Neural cell (in vitro differentiated cells): ENCODE measurements around the gene BTD. TPM values are rescaled to one million over a fixed set of nuclear protein-coding genes. Genes with fewer than 3 reads are reported as not detected.

Source experiments
- H2AFZ ChIP-seq: fragments of 200-600, 300-800 bp; sonication (generic), shearing (Covaris generic); 2 replicates; pipeline ENCODE4 v1.6.0; 2014; ENCODE audit warnings: low read depth, mild to moderate bottlenecking, antibody characterized with exemption, low read length, moderate library complexity
- H3F3A ChIP-seq: fragments of 200-600 bp; shearing (Covaris generic); 2 replicates; pipeline ENCODE4 v1.6.1; 2016; ENCODE audit warnings: mild to moderate bottlenecking, moderate library complexity, mixed read lengths, antibody characterized with exemption, low read length; ENCODE audit not compliant: insufficient read depth, poor library complexity, severe bottlenecking
- H3K27ac ChIP-seq: fragments of 200-600, 300-800 bp; sonication (generic), shearing (Covaris generic); 2 replicates; pipeline ENCODE4 v1.5.1; 2014; ENCODE audit warnings: mild to moderate bottlenecking, low read length, moderate library complexity
- H3K27me3 ChIP-seq: fragments of 300-800, 200-600 bp; sonication (generic), shearing (Covaris generic); 2 replicates; pipeline ENCODE4 v1.6.0; 2014; ENCODE audit warnings: mild to moderate bottlenecking, low read depth, low read length, moderate library complexity; ENCODE audit not compliant: insufficient read depth
- H3K36me3 ChIP-seq: fragments of 300-800, 200-600 bp; sonication (generic), shearing (Covaris generic); 2 replicates; pipeline ENCODE4 v1.5.1; 2014; ENCODE audit warnings: mild to moderate bottlenecking, antibody characterized with exemption, low read length, moderate library complexity; ENCODE audit not compliant: insufficient read depth
- H3K4me2 ChIP-seq: fragments of 300-800, 200-600 bp; sonication (generic), shearing (Covaris generic); 2 replicates; pipeline ENCODE4 v1.6.0; 2014; ENCODE audit warnings: mild to moderate bottlenecking, low read length
- H3K4me3 ChIP-seq: fragments of 300-800, 200-600 bp; sonication (generic), shearing (Covaris generic); 2 replicates; pipeline ENCODE4 v1.5.1; 2014; ENCODE audit warnings: mild to moderate bottlenecking, low read length, moderate library complexity
- H3K79me2 ChIP-seq: fragments of 200-600 bp; shearing (Covaris generic); replicated peaks from 2 replicates; pipeline ENCODE4 v1.6.0; 2014; ENCODE audit warnings: mild to moderate bottlenecking, low read length, moderate library complexity; ENCODE audit not compliant: insufficient read depth
- H3K9ac ChIP-seq: fragments of 300-800, 200-600 bp; sonication (generic), shearing (Covaris generic); 2 replicates; pipeline ENCODE4 v1.6.1; 2016; ENCODE audit warnings: mild to moderate bottlenecking, low read length, mixed read lengths
- H3K9me2 ChIP-seq: fragments of 200-600 bp; shearing (Covaris generic); 2 replicates; pipeline ENCODE4 v1.6.1; 2016; ENCODE audit warnings: mild to moderate bottlenecking, low read length, mixed read lengths; ENCODE audit not compliant: insufficient read depth
- H3K9me3 ChIP-seq: fragments of 200-600, 300-800 bp; sonication (generic), shearing (Covaris generic); 2 replicates; pipeline ENCODE4 v1.6.1; 2016; ENCODE audit warnings: mild to moderate bottlenecking, mixed run types, low read length, moderate library complexity, mixed read lengths
- H4K20me1 ChIP-seq: fragments of 200-600 bp; shearing (Covaris generic); 2 replicates; pipeline ENCODE4 v1.6.1; 2016; ENCODE audit warnings: mild to moderate bottlenecking, mixed run types; ENCODE audit not compliant: insufficient read depth
- EP300 ChIP-seq: fragments of 450-650 bp; conservative IDR thresholded peaks from 2 replicates; pipeline ENCODE4 v1.6.1; 2014; ENCODE audit warnings: antibody characterized with exemption, mild to moderate bottlenecking, moderate library complexity; ENCODE audit not compliant: poor library complexity, severe bottlenecking
- EZH2 ChIP-seq: fragments of 200-600, 300-800 bp; shearing (Covaris generic), sonication (generic); IDR thresholded peaks from 2 replicates; pipeline ENCODE4 v1.6.1; 2014; ENCODE audit warnings: antibody characterized with exemption, low read length, borderline replicate concordance, mild to moderate bottlenecking; ENCODE audit not compliant: insufficient read depth, poor library complexity, severe bottlenecking
- RAD21 ChIP-seq: fragments of 450-650 bp; conservative IDR thresholded peaks from 2 replicates; pipeline ENCODE4 v1.6.1; 2014; ENCODE audit warnings: antibody characterized with exemption, mild to moderate bottlenecking, moderate library complexity
- SMC3 ChIP-seq: fragments of 450-650 bp; conservative IDR thresholded peaks from 2 replicates; pipeline ENCODE4 v1.6.1; 2014; ENCODE audit warnings: antibody characterized with exemption, mild to moderate bottlenecking, moderate library complexity; ENCODE audit not compliant: poor library complexity
- TAF1 ChIP-seq: IDR thresholded peaks from 2 replicates; pipeline ENCODE4 v1.6.1; 2012; ENCODE audit warnings: low read depth
- polyA plus RNA-seq: library from polyadenylated mRNA; depleted of rRNA; stranded (reverse); fragments of >200 nt; gene quantifications from 2 replicates; pipeline ENCODE4 v1.2.3, GENCODE V29; 2014
- TF ChIP-seq, protein P1 (sequence below): IDR thresholded peaks from 2 replicates; pipeline ENCODE4 v1.6.1; 2012; ENCODE audit warnings: borderline replicate concordance
- TF ChIP-seq, protein P2 (sequence below): fragments of 450-650 bp; IDR thresholded peaks from 2 replicates; pipeline ENCODE4 v1.5.1; 2014; ENCODE audit warnings: antibody characterized with exemption, mild to moderate bottlenecking, moderate library complexity; ENCODE audit not compliant: poor library complexity, severe bottlenecking

The BTD gene
- polyA plus RNA-seq, 1 donor from 2014 or later = 4.6 TPM

DNA sequence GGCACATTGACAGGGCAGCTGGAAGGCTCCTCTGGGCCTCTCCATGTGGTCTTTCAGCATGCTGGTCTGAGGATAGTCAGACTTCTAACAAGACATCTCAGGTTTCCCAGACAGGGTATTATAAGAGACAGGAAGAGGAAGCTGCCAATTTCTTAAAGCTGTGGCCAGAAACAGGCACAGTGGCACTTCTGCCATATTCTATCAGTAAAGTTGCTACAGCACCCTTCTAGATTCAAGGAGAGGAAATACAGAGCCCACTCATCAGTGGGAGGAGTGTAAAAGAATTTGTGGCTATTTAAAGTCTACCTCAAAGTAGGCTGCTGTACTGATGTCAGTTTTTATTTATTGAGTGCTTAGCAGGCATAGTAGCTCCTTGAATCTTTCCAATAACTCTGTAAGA, 55.5 kb downstream of the BTD start:
- Histone ChIP-seq H3K27me3 (no peaks in the 10 kb centered on the region), H3F3A (no peaks in the 10 kb centered on the region), H3K9me3 (no peaks in the 10 kb centered on the region), H3K4me2 (no peak overlapping the region), H3K4me3 (no peak overlapping the region), H4K20me1 (no peaks in the 10 kb centered on the region), H3K36me3 (no peaks in the 10 kb centered on the region), H3K9me2 (no peaks in the 10 kb centered on the region), H3K79me2 (no peaks in the 10 kb centered on the region), H3K27ac (no peak overlapping the region), H2AFZ (no peak overlapping the region), H3K9ac (no peak overlapping the region)
- no peak for TF ChIP-seq EP300

DNA sequence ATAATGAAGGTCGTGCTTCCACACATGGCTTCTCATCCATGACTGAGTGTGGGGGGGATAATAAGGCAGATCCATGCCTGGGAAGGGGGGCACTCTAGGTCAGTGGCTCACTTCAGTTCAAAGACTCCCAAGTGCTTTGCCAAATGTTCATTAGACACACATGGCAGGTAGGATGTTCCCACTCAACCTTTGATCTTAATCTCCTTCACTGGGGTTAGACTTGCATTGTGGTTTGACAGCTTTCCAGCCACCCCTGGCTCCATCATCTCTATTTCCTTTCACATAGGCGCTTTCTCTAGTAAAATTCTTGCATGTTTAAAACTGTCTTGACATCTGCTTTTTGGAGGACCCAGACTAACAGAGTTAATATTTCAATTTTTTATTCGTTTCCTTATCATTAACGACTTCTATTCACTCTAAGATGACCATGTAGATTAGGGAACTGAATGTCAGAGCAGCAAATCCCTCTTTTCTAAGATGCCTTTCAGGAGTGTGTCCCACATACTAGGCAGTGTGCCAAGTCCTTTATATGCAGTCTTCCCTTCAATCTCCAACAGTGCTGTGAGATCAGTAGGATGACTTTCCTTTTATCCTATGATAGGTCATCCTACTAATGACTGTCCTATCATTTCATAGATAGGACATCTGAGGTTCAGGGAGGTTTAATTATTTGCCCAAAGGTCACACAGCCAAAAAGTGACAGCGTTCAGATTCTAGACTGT, 57.9 kb downstream of the BTD start:
- TF ChIP-seq EZH2 (no peak), SMC3 (no peak), RAD21 (no peak), TAF1 (no peak)
- TF ChIP-seq, protein P1, sequence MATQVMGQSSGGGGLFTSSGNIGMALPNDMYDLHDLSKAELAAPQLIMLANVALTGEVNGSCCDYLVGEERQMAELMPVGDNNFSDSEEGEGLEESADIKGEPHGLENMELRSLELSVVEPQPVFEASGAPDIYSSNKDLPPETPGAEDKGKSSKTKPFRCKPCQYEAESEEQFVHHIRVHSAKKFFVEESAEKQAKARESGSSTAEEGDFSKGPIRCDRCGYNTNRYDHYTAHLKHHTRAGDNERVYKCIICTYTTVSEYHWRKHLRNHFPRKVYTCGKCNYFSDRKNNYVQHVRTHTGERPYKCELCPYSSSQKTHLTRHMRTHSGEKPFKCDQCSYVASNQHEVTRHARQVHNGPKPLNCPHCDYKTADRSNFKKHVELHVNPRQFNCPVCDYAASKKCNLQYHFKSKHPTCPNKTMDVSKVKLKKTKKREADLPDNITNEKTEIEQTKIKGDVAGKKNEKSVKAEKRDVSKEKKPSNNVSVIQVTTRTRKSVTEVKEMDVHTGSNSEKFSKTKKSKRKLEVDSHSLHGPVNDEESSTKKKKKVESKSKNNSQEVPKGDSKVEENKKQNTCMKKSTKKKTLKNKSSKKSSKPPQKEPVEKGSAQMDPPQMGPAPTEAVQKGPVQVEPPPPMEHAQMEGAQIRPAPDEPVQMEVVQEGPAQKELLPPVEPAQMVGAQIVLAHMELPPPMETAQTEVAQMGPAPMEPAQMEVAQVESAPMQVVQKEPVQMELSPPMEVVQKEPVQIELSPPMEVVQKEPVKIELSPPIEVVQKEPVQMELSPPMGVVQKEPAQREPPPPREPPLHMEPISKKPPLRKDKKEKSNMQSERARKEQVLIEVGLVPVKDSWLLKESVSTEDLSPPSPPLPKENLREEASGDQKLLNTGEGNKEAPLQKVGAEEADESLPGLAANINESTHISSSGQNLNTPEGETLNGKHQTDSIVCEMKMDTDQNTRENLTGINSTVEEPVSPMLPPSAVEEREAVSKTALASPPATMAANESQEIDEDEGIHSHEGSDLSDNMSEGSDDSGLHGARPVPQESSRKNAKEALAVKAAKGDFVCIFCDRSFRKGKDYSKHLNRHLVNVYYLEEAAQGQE = no peak
- TF ChIP-seq, protein P2, sequence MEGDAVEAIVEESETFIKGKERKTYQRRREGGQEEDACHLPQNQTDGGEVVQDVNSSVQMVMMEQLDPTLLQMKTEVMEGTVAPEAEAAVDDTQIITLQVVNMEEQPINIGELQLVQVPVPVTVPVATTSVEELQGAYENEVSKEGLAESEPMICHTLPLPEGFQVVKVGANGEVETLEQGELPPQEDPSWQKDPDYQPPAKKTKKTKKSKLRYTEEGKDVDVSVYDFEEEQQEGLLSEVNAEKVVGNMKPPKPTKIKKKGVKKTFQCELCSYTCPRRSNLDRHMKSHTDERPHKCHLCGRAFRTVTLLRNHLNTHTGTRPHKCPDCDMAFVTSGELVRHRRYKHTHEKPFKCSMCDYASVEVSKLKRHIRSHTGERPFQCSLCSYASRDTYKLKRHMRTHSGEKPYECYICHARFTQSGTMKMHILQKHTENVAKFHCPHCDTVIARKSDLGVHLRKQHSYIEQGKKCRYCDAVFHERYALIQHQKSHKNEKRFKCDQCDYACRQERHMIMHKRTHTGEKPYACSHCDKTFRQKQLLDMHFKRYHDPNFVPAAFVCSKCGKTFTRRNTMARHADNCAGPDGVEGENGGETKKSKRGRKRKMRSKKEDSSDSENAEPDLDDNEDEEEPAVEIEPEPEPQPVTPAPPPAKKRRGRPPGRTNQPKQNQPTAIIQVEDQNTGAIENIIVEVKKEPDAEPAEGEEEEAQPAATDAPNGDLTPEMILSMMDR = no peak
- no peaks in the 10 kb centered on the region for H3K79me2 ChIP-seq
- H2AFZ ChIP-seq = no peak overlapping the region
- no peak overlapping the region for H3K27ac ChIP-seq
- no peaks in the 10 kb centered on the region for H3K9me3 ChIP-seq
- no peaks in the 10 kb centered on the region for H3F3A ChIP-seq
- no peaks in the 10 kb centered on the region for H3K9me2 ChIP-seq
- no peaks in the 10 kb centered on the region for H3K27me3 ChIP-seq
- no peaks in the 10 kb centered on the region for H3K36me3 ChIP-seq
- H3K4me3 ChIP-seq = no peak overlapping the region
- H3K9ac ChIP-seq = no peak overlapping the region
- H3K4me2 ChIP-seq = no peak overlapping the region
- no peaks in the 10 kb centered on the region for H4K20me1 ChIP-seq
